ENCODE measurements around the gene EGLN1.
"Not testable (repeated sequence)": the region's sequence is repeated elsewhere in the genome, so short reads cannot be mapped to it uniquely, and the experiment has no call there.

DNA sequence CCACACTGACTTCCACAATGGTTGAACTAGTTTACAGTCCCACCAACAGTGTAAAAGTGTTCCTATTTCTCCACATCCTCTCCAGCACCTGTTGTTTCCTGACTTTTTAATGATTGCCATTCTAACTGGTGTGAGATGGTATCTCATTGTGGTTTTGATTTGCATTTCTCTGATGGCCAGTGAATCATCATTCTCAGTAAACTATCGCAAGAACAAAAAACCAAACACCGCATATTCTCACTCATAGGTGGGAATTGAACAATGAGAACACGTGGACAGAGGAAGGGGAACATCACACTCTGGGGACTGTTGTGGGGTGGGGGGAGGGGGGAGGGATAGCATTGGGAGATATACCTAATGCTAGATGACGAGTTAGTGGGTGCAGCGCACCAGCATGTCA lies 49.4 kb upstream of the EGLN1 start:
- TF ChIP-seq, protein P1, sequence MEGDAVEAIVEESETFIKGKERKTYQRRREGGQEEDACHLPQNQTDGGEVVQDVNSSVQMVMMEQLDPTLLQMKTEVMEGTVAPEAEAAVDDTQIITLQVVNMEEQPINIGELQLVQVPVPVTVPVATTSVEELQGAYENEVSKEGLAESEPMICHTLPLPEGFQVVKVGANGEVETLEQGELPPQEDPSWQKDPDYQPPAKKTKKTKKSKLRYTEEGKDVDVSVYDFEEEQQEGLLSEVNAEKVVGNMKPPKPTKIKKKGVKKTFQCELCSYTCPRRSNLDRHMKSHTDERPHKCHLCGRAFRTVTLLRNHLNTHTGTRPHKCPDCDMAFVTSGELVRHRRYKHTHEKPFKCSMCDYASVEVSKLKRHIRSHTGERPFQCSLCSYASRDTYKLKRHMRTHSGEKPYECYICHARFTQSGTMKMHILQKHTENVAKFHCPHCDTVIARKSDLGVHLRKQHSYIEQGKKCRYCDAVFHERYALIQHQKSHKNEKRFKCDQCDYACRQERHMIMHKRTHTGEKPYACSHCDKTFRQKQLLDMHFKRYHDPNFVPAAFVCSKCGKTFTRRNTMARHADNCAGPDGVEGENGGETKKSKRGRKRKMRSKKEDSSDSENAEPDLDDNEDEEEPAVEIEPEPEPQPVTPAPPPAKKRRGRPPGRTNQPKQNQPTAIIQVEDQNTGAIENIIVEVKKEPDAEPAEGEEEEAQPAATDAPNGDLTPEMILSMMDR (IDR thresholded peaks at IDR 0.05): not testable (repeated sequence)
- TF ChIP-seq POLR2A (IDR thresholded peaks at IDR 0.05): not testable (repeated sequence)
